ENCODE results near the gene OMA1. TPM values are rescaled to one million over a fixed set of nuclear protein-coding genes. Genes with fewer than 3 reads are reported as not detected.

OMA1 gene
- total and polyA plus RNA-seq, 8 donors = 20.5 to 28.3 (median 26.0) TPM

- Histone ChIP-seq H3K36me3 (no peaks in the 10 kb centered on the region), H3K27me3 (no peaks in the 10 kb centered on the region), H3K4me1 (no peaks in the 10 kb centered on the region), H3K4me3 (no peak overlapping the region), H3K9me3 (no peaks in the 10 kb centered on the region), H3K27ac (no peak overlapping the region)
- ATAC-seq = no peak
- intact Hi-C loops (cut with DNase I) = no loop called here
- TF ChIP-seq, protein P1, sequence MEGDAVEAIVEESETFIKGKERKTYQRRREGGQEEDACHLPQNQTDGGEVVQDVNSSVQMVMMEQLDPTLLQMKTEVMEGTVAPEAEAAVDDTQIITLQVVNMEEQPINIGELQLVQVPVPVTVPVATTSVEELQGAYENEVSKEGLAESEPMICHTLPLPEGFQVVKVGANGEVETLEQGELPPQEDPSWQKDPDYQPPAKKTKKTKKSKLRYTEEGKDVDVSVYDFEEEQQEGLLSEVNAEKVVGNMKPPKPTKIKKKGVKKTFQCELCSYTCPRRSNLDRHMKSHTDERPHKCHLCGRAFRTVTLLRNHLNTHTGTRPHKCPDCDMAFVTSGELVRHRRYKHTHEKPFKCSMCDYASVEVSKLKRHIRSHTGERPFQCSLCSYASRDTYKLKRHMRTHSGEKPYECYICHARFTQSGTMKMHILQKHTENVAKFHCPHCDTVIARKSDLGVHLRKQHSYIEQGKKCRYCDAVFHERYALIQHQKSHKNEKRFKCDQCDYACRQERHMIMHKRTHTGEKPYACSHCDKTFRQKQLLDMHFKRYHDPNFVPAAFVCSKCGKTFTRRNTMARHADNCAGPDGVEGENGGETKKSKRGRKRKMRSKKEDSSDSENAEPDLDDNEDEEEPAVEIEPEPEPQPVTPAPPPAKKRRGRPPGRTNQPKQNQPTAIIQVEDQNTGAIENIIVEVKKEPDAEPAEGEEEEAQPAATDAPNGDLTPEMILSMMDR (IDR thresholded peaks at IDR 0.05) = no peak
- DNase-seq = no peak
These were observed 69.1 kb downstream of the OMA1 start for GRCh38 chr1:58477390-58477789.

DNA sequence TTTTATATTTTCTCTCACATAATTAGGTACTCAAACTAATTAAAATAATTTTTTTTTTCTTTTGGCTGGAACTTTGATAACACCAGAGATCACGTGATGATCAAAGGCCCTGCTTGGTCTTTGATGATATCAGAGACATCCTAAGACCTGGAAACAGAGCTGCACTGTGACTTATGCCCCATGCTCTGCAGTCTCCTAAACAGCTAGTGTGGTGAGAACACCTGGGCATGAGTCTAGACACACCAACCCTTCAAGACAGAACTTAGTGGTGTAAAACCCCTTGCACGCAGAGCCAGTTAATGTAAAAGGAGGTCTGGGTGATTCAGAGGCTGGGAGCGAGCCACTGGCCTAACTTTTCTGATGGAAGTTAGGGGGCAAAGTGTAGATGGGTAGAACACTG is 70.3 kb downstream of the OMA1 start:
- intact Hi-C loops (cut with DNase I) = no loop called here
- DNase-seq = no peak
- ATAC-seq = no peak
- H3K27ac ChIP-seq = no peak overlapping the region
- H3K27me3 ChIP-seq = no peaks in the 10 kb centered on the region
- H3K36me3 ChIP-seq = no peaks in the 10 kb centered on the region
- no peaks in the 10 kb centered on the region for H3K9me3 ChIP-seq
- TF ChIP-seq, protein P1 (IDR thresholded peaks at IDR 0.05) = no peak
- H3K4me1 ChIP-seq = no peaks in the 10 kb centered on the region
- no peak overlapping the region for H3K4me3 ChIP-seq

- no peak for ATAC-seq
These were observed 77.0 kb downstream of the OMA1 start for GRCh38 chr1:58469476-58469875.

DNA sequence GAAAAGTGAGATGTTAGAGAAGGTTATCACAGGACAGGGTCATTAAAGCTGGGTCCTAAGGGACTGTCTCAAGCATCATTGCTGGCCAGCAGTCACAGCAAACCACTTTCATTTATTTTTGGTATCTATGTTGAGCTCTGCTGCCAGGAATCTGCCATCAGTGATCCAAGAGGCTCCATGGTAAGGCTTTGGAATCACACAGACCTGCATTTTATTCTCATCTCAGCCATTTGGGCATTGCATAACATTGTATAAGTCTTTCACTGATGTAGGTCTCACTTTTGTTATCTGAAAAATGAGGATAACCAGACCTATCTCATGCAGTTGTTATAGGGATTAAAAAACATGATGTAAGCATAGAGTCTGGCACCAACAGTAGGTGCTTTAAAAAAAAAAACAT is 77.5 kb downstream of the OMA1 start:
- Histone ChIP-seq H3K27me3 (no peaks in the 10 kb centered on the region), H3K27ac (no peak overlapping the region), H3K4me1 (no peaks in the 10 kb centered on the region), H3K4me3 (no peak overlapping the region), H3K36me3 (peaks cover 0 to 4% of the 10 kb centered on the region in 2 donors), H3K9me3 (no peaks in the 10 kb centered on the region)
- intact Hi-C loops (cut with DNase I) = no loop called here
- TF ChIP-seq, protein P1 (IDR thresholded peaks at IDR 0.05) = no peak
- DNase-seq (no peak), ATAC-seq (no peak)

More at GRCh38 chr1:58469476-58469875, 77.0 kb downstream of the OMA1 start:
- intact Hi-C loops (cut with DNase I) = no loop called here
- no peaks in the 10 kb centered on the region for H3K27me3 ChIP-seq
- H3K36me3 ChIP-seq = peaks cover 0 to 4% of the 10 kb centered on the region in 2 donors
- H3K4me1 ChIP-seq = no peaks in the 10 kb centered on the region
- TF ChIP-seq, protein P1 (IDR thresholded peaks at IDR 0.05) = no peak
- H3K27ac ChIP-seq = no peak overlapping the region
- H3K9me3 ChIP-seq = no peaks in the 10 kb centered on the region
- no peak overlapping the region for H3K4me3 ChIP-seq
- no peak for DNase-seq

DNA sequence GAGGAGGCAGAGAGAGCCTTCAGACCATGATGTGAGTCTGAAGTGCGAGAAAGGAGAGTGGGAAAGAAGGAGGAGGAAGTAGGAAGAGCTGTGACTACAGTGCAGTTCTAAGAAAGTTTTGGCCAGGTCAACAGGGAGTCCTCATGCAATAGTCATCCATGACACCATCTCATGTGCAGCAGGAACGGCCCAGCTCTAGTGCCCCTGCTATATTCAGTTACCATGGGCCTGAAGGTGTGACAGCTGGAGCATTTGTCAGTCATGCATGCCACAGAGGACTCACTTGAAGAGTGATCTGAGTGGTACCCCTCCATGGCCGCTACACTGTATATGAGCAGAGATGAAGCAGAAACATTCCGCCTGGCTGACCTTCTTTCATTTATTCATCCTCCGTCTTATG is 77.9 kb downstream of the OMA1 start:
- no peak for ATAC-seq
- no peaks in the 10 kb centered on the region for H3K4me1 ChIP-seq
- H3K36me3 ChIP-seq = peaks cover 0 to 4% of the 10 kb centered on the region in 2 donors
- no peaks in the 10 kb centered on the region for H3K27me3 ChIP-seq
- DNase-seq = no peak
- no peaks in the 10 kb centered on the region for H3K9me3 ChIP-seq
- intact Hi-C loops (cut with DNase I) = no loop called here
- H3K4me3 ChIP-seq = no peak overlapping the region
- TF ChIP-seq, protein P1 (IDR thresholded peaks at IDR 0.05) = no peak
- H3K27ac ChIP-seq = no peak overlapping the region
